ENCODE measurements around the gene BST1.

Gene BST1

DNA sequence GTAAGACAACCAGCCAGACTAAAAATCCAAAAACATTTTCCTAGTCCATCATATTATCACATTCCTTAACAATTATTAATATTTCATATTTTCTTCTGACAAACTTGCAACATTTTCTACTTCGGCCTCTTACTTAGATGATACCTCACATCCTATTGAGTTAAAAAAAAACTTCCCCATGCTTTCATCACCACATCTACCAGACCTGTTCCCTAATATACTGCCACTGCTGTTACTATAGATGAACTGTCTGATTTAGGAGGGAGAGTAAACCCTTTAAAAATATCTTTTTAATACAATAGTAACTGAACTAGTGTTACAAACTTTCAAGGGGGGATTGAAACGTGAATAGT lies 19.7 kb upstream of the BST1 start:
- DNase-seq (ENCODE audit: low read depth): peak; percentile 25
- peak overlapping the region; percentile 82 for H3K4me3 ChIP-seq (replicated peaks; ENCODE audit: low read depth, low read length)
- TF ChIP-seq, protein P1, sequence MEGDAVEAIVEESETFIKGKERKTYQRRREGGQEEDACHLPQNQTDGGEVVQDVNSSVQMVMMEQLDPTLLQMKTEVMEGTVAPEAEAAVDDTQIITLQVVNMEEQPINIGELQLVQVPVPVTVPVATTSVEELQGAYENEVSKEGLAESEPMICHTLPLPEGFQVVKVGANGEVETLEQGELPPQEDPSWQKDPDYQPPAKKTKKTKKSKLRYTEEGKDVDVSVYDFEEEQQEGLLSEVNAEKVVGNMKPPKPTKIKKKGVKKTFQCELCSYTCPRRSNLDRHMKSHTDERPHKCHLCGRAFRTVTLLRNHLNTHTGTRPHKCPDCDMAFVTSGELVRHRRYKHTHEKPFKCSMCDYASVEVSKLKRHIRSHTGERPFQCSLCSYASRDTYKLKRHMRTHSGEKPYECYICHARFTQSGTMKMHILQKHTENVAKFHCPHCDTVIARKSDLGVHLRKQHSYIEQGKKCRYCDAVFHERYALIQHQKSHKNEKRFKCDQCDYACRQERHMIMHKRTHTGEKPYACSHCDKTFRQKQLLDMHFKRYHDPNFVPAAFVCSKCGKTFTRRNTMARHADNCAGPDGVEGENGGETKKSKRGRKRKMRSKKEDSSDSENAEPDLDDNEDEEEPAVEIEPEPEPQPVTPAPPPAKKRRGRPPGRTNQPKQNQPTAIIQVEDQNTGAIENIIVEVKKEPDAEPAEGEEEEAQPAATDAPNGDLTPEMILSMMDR (IDR thresholded peaks at IDR 0.05; ENCODE audit: low read length, missing control alignments): no peak

DNA sequence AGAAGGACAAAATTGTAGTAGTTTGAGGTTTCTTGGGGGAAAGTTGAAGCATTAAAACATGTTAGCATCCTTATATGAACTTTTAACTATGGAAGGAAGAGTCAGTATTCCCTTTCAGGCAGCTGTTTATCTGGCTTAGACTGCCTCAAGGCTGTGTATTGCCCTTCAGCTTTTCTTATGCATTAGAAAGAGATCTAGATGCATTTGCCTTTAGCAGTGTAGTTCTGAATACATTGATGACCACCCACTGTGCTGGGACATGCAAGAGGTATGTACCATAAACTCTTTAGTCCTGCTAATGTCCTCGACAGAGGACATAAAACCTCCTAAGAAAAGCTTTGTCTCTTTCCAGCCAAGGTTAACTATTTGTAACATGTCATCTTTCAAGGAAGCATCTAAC lies 18.4 kb upstream of the BST1 start:
- no peak for DNase-seq (ENCODE audit: low read depth)
- no peak overlapping the region for H3K4me3 ChIP-seq (replicated peaks; ENCODE audit: low read depth, low read length)
- TF ChIP-seq, protein P1 (IDR thresholded peaks at IDR 0.05; ENCODE audit: low read length, missing control alignments): no peak

DNA sequence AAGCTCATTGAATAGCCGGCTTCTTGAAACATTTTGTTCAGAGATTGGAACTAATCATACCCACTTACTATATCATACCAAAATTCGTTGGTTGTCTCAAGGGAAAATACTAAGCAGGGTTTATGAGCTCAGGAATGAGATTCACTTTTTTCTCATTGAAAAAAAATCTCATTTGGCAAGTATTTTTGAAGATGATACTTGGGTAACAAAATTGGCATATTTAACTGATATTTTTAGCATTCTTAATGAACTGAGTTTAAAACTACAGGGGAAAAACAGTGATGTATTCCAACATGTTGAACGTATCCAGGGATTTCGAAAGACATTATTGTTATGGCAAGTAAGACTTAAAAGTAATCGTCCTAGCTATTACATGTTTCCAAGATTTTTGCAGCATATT lies 14.8 kb upstream of the BST1 start:
- no peak overlapping the region for H3K4me3 ChIP-seq (replicated peaks; ENCODE audit: low read depth, low read length)
- TF ChIP-seq, protein P1 (IDR thresholded peaks at IDR 0.05; ENCODE audit: low read length, missing control alignments): no peak
- no peak for DNase-seq (ENCODE audit: low read depth)

DNA sequence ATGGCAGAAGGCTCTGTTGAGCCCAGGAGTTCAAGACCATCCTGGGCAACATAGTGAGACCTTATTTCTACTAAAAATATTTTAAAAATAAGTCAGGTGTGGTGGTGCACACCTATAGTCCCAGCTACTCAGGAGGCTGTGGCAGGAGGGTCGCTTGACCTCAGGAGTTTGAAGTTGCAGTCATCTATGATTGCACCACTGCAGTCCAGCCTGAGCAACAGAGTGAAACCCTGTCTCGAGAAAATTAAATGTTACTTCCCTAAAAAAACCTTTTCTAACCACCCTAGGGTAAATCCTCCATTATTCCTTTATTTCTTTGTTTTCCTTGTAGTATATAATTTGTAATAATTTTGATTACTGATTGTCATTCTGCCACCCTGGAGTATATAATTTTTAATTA lies 13.3 kb upstream of the BST1 start:
- H3K4me3 ChIP-seq (replicated peaks; ENCODE audit: low read depth, low read length): no peak overlapping the region
- TF ChIP-seq, protein P1 (IDR thresholded peaks at IDR 0.05; ENCODE audit: low read length, missing control alignments): no peak
- peak; percentile 43 for DNase-seq (ENCODE audit: low read depth)

DNA sequence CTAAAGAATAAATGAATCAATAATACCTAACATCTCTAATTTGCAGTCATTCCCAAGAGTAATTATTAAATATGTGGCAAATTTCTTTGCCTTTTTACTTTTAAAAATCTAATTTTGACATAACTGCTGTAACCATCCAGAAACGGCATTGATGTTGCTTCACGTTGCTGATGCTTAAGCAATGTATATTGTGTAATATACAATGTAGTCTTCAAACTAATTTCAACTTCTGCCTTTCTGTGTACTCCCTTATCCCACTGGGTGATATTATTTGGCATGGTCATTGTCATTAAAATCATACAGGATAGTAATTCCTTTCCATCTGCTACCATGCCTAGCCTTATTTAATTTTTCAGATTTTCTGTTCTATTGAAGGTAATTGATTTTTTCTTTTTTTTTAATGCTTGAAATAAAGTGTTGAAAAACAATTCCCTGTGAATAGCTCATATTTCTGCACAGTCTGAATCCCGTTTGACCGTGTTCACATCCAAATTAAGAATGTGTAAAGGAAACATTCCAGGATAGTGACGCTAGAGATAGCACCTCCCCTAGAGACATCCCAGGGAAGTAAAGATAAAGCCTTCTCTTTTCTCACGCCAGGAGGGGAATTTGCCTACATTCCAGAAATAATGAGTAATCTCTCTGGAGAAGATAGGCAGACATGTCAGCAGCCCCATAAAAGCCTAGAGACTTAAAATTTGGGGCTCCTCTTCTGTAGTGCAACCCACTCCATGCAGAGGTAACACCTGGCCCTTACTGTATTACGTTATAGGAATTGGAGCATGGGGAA lies 12.7 kb upstream of the BST1 start:
- no peak overlapping the region for H3K4me3 ChIP-seq (replicated peaks; ENCODE audit: low read depth, low read length)
- DNase-seq (ENCODE audit: low read depth): peak; percentile 97
- TF ChIP-seq, protein P1 (IDR thresholded peaks at IDR 0.05; ENCODE audit: low read length, missing control alignments): no peak

DNA sequence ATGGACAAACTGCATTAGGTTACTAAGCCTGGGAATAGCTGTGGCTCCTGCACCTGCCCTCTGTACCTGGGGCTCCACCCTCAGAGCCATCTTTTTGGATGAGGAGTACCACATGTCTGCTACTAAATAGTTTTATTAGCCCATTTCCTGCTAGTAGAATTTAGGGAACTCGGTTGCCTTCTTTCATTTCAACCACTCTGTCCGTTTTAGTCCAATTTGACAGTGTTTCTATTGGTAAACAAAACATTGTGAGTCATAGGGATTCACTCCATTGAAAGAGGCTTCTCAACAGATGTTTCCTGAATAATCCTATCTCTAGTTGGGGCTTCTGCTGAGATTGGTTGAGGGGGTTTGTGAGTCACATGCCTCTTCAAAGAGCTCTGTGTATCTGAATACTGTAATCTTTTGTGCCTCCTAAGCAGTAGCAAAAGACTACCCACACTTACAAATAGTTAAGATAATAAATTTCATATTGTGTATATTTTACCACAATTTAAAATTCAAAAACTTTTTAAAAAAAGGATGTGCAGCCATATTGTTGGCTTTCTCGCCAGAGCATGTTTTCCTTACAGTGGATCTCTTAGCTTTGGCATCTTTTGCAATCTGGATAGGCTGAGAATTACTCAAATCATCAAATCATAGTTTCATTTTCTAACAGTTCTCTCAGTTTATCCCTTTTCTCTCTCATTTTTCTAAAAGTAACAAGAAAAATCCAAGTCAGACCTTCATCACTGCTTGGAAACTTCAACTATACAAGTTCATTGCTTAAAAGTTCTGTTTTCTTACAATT lies 11.3 kb upstream of the BST1 start:
- H3K4me3 ChIP-seq (replicated peaks; ENCODE audit: low read depth, low read length): no peak overlapping the region
- DNase-seq (ENCODE audit: low read depth): peak; percentile 66
- TF ChIP-seq, protein P1 (IDR thresholded peaks at IDR 0.05; ENCODE audit: low read length, missing control alignments): no peak

Measured in fibroblast of pulmonary artery (primary cell).